ENCODE results near the gene OXNAD1.

OXNAD1 gene

GRCh38 chr3:16251316-16252085 is 13.5 kb upstream of the OXNAD1 start:
- H3K4me3 ChIP-seq = no peak overlapping the region
- no peak overlapping the region for H3K27ac ChIP-seq

GRCh38 chr3:16252243-16252978 is 12.6 kb upstream of the OXNAD1 start:
- no peak for TF ChIP-seq FOXP2 (optimal IDR thresholded peaks at IDR 0.05; ENCODE audit: control extremely low read depth, extremely low read length, insufficient read depth)
- H3K27ac ChIP-seq = no peak overlapping the region
- H3K9ac ChIP-seq (ENCODE audit: insufficient read length) = no peak overlapping the region
- no peak overlapping the region for H3K4me3 ChIP-seq
- H3K36me3 ChIP-seq (ENCODE audit: insufficient read depth, low read length) = no peaks in the 10 kb centered on the region
- no peaks in the 10 kb centered on the region for H3K9me3 ChIP-seq (ENCODE audit: low read depth, low read length)
- no peak for DNase-seq (ENCODE audit: low read depth, low spot score)

More at GRCh38 chr3:16251316-16252085, 13.5 kb upstream of the OXNAD1 start:
- TF ChIP-seq EZH2 (IDR thresholded peaks at IDR 0.05) (no peak), POLR2AphosphoS5 (IDR thresholded peaks at IDR 0.05; ENCODE audit: borderline replicate concordance, low read depth, low read length) (no peak), FOXP2 (optimal IDR thresholded peaks at IDR 0.05; ENCODE audit: control extremely low read depth, extremely low read length, insufficient read depth) (no peak)
- Histone ChIP-seq H3K36me3 (ENCODE audit: insufficient read depth, low read length) (no peaks in the 10 kb centered on the region), H3K9ac (ENCODE audit: insufficient read length) (no peak overlapping the region), H3K9me3 (ENCODE audit: low read depth, low read length) (no peaks in the 10 kb centered on the region)
- no peak for DNase-seq (ENCODE audit: low read depth, low spot score)

- DNase-seq (ENCODE audit: low read depth, low spot score) = no peak
- Histone ChIP-seq H3K4me3 (no peak overlapping the region), H3K9me3 (ENCODE audit: low read depth, low read length) (no peaks in the 10 kb centered on the region), H3K36me3 (ENCODE audit: insufficient read depth, low read length) (no peaks in the 10 kb centered on the region), H3K27ac (no peak overlapping the region), H3K9ac (ENCODE audit: insufficient read length) (no peak overlapping the region)
- TF ChIP-seq EZH2 (IDR thresholded peaks at IDR 0.05) = no peak
- no peak for TF ChIP-seq FOXP2 (optimal IDR thresholded peaks at IDR 0.05; ENCODE audit: control extremely low read depth, extremely low read length, insufficient read depth)
- no peak for TF ChIP-seq POLR2AphosphoS5 (IDR thresholded peaks at IDR 0.05; ENCODE audit: borderline replicate concordance, low read depth, low read length)
Observed at GRCh38 chr3:16252988-16253387, 12.0 kb upstream of the OXNAD1 start.

- Histone ChIP-seq H3K27ac (no peak overlapping the region), H3K36me3 (ENCODE audit: insufficient read depth, low read length) (no peaks in the 10 kb centered on the region), H3K4me3 (no peak overlapping the region), H3K9ac (ENCODE audit: insufficient read length) (no peak overlapping the region), H3K9me3 (ENCODE audit: low read depth, low read length) (no peaks in the 10 kb centered on the region)
- DNase-seq (ENCODE audit: low read depth, low spot score) = no peak
- TF ChIP-seq POLR2AphosphoS5 (IDR thresholded peaks at IDR 0.05; ENCODE audit: borderline replicate concordance, low read depth, low read length) = no peak
- TF ChIP-seq EZH2 (IDR thresholded peaks at IDR 0.05) = no peak
- no peak for TF ChIP-seq FOXP2 (optimal IDR thresholded peaks at IDR 0.05; ENCODE audit: control extremely low read depth, extremely low read length, insufficient read depth)
Observed at GRCh38 chr3:16253601-16254000, 11.4 kb upstream of the OXNAD1 start.

GRCh38 chr3:16254916-16255315 is 10.1 kb upstream of the OXNAD1 start:
- Histone ChIP-seq H3K27ac (no peak overlapping the region), H3K9me3 (ENCODE audit: low read depth, low read length) (no peaks in the 10 kb centered on the region), H3K36me3 (ENCODE audit: insufficient read depth, low read length) (no peaks in the 10 kb centered on the region), H3K4me3 (no peak overlapping the region), H3K9ac (ENCODE audit: insufficient read length) (no peak overlapping the region)
- no peak for TF ChIP-seq POLR2AphosphoS5 (IDR thresholded peaks at IDR 0.05; ENCODE audit: borderline replicate concordance, low read depth, low read length)
- TF ChIP-seq EZH2 (IDR thresholded peaks at IDR 0.05) = no peak
- no peak for TF ChIP-seq FOXP2 (optimal IDR thresholded peaks at IDR 0.05; ENCODE audit: control extremely low read depth, extremely low read length, insufficient read depth)
- DNase-seq (ENCODE audit: low read depth, low spot score) = no peak

GRCh38 chr3:16255326-16255725 is 9.7 kb upstream of the OXNAD1 start:
- H3K36me3 ChIP-seq (ENCODE audit: insufficient read depth, low read length) = no peaks in the 10 kb centered on the region
- no peak overlapping the region for H3K4me3 ChIP-seq
- H3K9me3 ChIP-seq (ENCODE audit: low read depth, low read length) = no peaks in the 10 kb centered on the region
- no peak overlapping the region for H3K27ac ChIP-seq
- TF ChIP-seq FOXP2 (optimal IDR thresholded peaks at IDR 0.05; ENCODE audit: control extremely low read depth, extremely low read length, insufficient read depth) = no peak
- no peak for TF ChIP-seq EZH2 (IDR thresholded peaks at IDR 0.05)
- TF ChIP-seq POLR2AphosphoS5 (IDR thresholded peaks at IDR 0.05; ENCODE audit: borderline replicate concordance, low read depth, low read length) = no peak
- no peak overlapping the region for H3K9ac ChIP-seq (ENCODE audit: insufficient read length)
- DNase-seq (ENCODE audit: low read depth, low spot score) = no peak

- no peak overlapping the region for H3K4me3 ChIP-seq
- H3K9me3 ChIP-seq (ENCODE audit: low read depth, low read length) = no peaks in the 10 kb centered on the region
- no peak for TF ChIP-seq EZH2 (IDR thresholded peaks at IDR 0.05)
- TF ChIP-seq FOXP2 (optimal IDR thresholded peaks at IDR 0.05; ENCODE audit: control extremely low read depth, extremely low read length, insufficient read depth) = no peak
- no peak for TF ChIP-seq POLR2AphosphoS5 (IDR thresholded peaks at IDR 0.05; ENCODE audit: borderline replicate concordance, low read depth, low read length)
- no peak overlapping the region for H3K27ac ChIP-seq
- no peak for DNase-seq (ENCODE audit: low read depth, low spot score)
- H3K36me3 ChIP-seq (ENCODE audit: insufficient read depth, low read length) = no peaks in the 10 kb centered on the region
- no peak overlapping the region for H3K9ac ChIP-seq (ENCODE audit: insufficient read length)
Observed at GRCh38 chr3:16255726-16256125, 9.3 kb upstream of the OXNAD1 start.

GRCh38 chr3:16257309-16257708 is 7.7 kb upstream of the OXNAD1 start:
- no peak overlapping the region for H3K27ac ChIP-seq
- TF ChIP-seq EZH2 (IDR thresholded peaks at IDR 0.05) = no peak
- TF ChIP-seq FOXP2 (optimal IDR thresholded peaks at IDR 0.05; ENCODE audit: control extremely low read depth, extremely low read length, insufficient read depth) = no peak
- TF ChIP-seq POLR2AphosphoS5 (IDR thresholded peaks at IDR 0.05; ENCODE audit: borderline replicate concordance, low read depth, low read length) = no peak
- DNase-seq (ENCODE audit: low read depth, low spot score) = no peak
- H3K9ac ChIP-seq (ENCODE audit: insufficient read length) = no peak overlapping the region
- H3K36me3 ChIP-seq (ENCODE audit: insufficient read depth, low read length) = no peaks in the 10 kb centered on the region
- H3K4me3 ChIP-seq = no peak overlapping the region
- no peaks in the 10 kb centered on the region for H3K9me3 ChIP-seq (ENCODE audit: low read depth, low read length)

Data from SK-N-MC (cell line).